Uterus (tissue), 2 donors: Measurements from ENCODE around the gene AVPR2.

Experiments used
- CTCF ChIP-seq, 4 experiments: fragments of 200-600 bp in 2 of 4; fragments of 450-650 bp in 2 of 4; sonication (generic) in 2 of 4; IDR thresholded peaks; one replicate each; pipeline ENCODE4 v1.5.1; 2016 to 2019; ENCODE audit warnings: antibody characterized with exemption in 4 of 4, mild to moderate bottlenecking in 2 of 4, moderate library complexity in 1 of 4
- POLR2A ChIP-seq, 2 donors: fragments of 450-650 bp; IDR thresholded peaks; one replicate each; pipeline ENCODE4 v1.6.1; 2016; ENCODE audit warnings: antibody characterized with exemption in 2 of 2, mild to moderate bottlenecking in 1 of 2, moderate library complexity in 1 of 2

GRCh38 chrX:153869473-153870287 lies 34.8 kb upstream of the AVPR2 start:
- no peak for TF ChIP-seq CTCF (IDR thresholded peaks at IDR 0.05)
- no peak for TF ChIP-seq POLR2A (IDR thresholded peaks at IDR 0.05)
